Measurements from ENCODE around the gene TJAP1. TPM values are rescaled to one million over a fixed set of nuclear protein-coding genes. Genes with fewer than 3 reads are reported as not detected.

The TJAP1 gene
- total and polyA plus RNA-seq, 2 donors (not counting 1 experiment from before 2014, with no cell fraction given) = 8.9 to 18.9 TPM

- Histone ChIP-seq H3K27ac (ENCODE audit: insufficient read depth, low read length) (peak within 1 kb of the TSS; percentile 86), H4K20me1 (ENCODE audit: control insufficient read depth, extremely low read depth, insufficient read depth, low read length) (no peaks in the 10 kb centered on the region), H2AFZ (ENCODE audit: low read length) (peak within 1 kb of the TSS; percentile 98), H3K36me3 (ENCODE audit: control insufficient read depth, insufficient read depth, low read length) (peaks cover 36% of the 10 kb centered on the region), H3K4me2 (ENCODE audit: extremely low read depth, insufficient read depth, low read length) (peak within 1 kb of the TSS; percentile 99), H3K4me1 (ENCODE audit: control insufficient read depth, extremely low read depth, insufficient read depth, low read length) (peaks cover 11% of the 10 kb centered on the region), H3K79me2 (ENCODE audit: control insufficient read depth, insufficient read depth, low read length) (peaks cover 49% of the 10 kb centered on the region), H3K27me3 (ENCODE audit: control insufficient read depth, insufficient read depth, low read length) (no peaks in the 10 kb centered on the region), H3K9me3 (ENCODE audit: control insufficient read depth, insufficient read depth, low read depth, low read length) (no peaks in the 10 kb centered on the region), H3K9ac (ENCODE audit: insufficient read depth, low read length) (peak within 1 kb of the TSS; percentile 87), H3K4me3 (replicated peaks in 1 of 4; ENCODE audit: control extremely low read depth in 1 of 4, insufficient read depth in 1 of 4, low read depth in 3 of 4, low read length in 4 of 4) (peak within 1 kb of the TSS; percentile 74 to 99 (median 90))
- TF ChIP-seq CTCF (conservative IDR thresholded peaks at IDR 0.05 in 1 of 2, IDR thresholded peaks at IDR 0.05 in 1 of 2; ENCODE audit: low read depth in 1 of 2, low read length in 2 of 2) (no peak), EZH2 (IDR thresholded peaks at IDR 0.05; ENCODE audit: low read length, missing control alignments) (no peak)
- peak; percentile 94 to 99 for DNase-seq (ENCODE audit: low read depth in 2 of 2)
Measured at GRCh38 chr6:43516697-43517504, 39.5 kb downstream of the TJAP1 start, which contains the start of the genes POLR1C and YIPF3. Gene POLR1C (plus strand): TSS chr6:43517089. CDS start chr6:43517110, 21 bp downstream. Gene YIPF3 (minus strand): TSS chr6:43516926. CDS start chr6:43516807, 119 bp downstream.

- Histone ChIP-seq H3K27ac (ENCODE audit: insufficient read depth, low read length) (peak overlapping the region; percentile 86), H2AFZ (ENCODE audit: low read length) (peak overlapping the region; percentile 98), H3K9me3 (ENCODE audit: control insufficient read depth, insufficient read depth, low read depth, low read length) (no peaks in the 10 kb centered on the region), H3K4me2 (ENCODE audit: extremely low read depth, insufficient read depth, low read length) (peak overlapping the region; percentile 99), H3K79me2 (ENCODE audit: control insufficient read depth, insufficient read depth, low read length) (peaks cover 49% of the 10 kb centered on the region), H4K20me1 (ENCODE audit: control insufficient read depth, extremely low read depth, insufficient read depth, low read length) (no peaks in the 10 kb centered on the region), H3K27me3 (ENCODE audit: control insufficient read depth, insufficient read depth, low read length) (no peaks in the 10 kb centered on the region), H3K4me1 (ENCODE audit: control insufficient read depth, extremely low read depth, insufficient read depth, low read length) (peaks cover 11% of the 10 kb centered on the region), H3K9ac (ENCODE audit: insufficient read depth, low read length) (peak overlapping the region; percentile 87), H3K4me3 (replicated peaks in 1 of 4; ENCODE audit: control extremely low read depth in 1 of 4, insufficient read depth in 1 of 4, low read depth in 3 of 4, low read length in 4 of 4) (peak overlapping the region; percentile 74 to 99 (median 90)), H3K36me3 (ENCODE audit: control insufficient read depth, insufficient read depth, low read length) (peaks cover 38% of the 10 kb centered on the region)
- TF ChIP-seq EZH2 (IDR thresholded peaks at IDR 0.05; ENCODE audit: low read length, missing control alignments) (no peak), CTCF (conservative IDR thresholded peaks at IDR 0.05 in 1 of 2, IDR thresholded peaks at IDR 0.05 in 1 of 2; ENCODE audit: low read depth in 1 of 2, low read length in 2 of 2) (no peak)
- peak in 1 of 2 donors; percentile 11 for DNase-seq (ENCODE audit: low read depth in 2 of 2)
Measured at GRCh38 chr6:43517505-43518357, 40.4 kb downstream of the TJAP1 start.

- no peak for TF ChIP-seq CTCF (conservative IDR thresholded peaks at IDR 0.05 in 1 of 2, IDR thresholded peaks at IDR 0.05 in 1 of 2; ENCODE audit: low read depth in 1 of 2, low read length in 2 of 2)
- no peak for TF ChIP-seq EZH2 (IDR thresholded peaks at IDR 0.05; ENCODE audit: low read length, missing control alignments)
- Histone ChIP-seq H3K27me3 (ENCODE audit: control insufficient read depth, insufficient read depth, low read length) (no peaks in the 10 kb centered on the region), H3K4me2 (ENCODE audit: extremely low read depth, insufficient read depth, low read length) (no peak overlapping the region), H3K27ac (ENCODE audit: insufficient read depth, low read length) (no peak overlapping the region), H3K9me3 (ENCODE audit: control insufficient read depth, insufficient read depth, low read depth, low read length) (no peaks in the 10 kb centered on the region), H3K4me1 (ENCODE audit: control insufficient read depth, extremely low read depth, insufficient read depth, low read length) (peaks cover 11% of the 10 kb centered on the region), H2AFZ (ENCODE audit: low read length) (no peak overlapping the region), H3K4me3 (replicated peaks in 1 of 4; ENCODE audit: control extremely low read depth in 1 of 4, insufficient read depth in 1 of 4, low read depth in 3 of 4, low read length in 4 of 4) (no peak overlapping the region), H3K36me3 (ENCODE audit: control insufficient read depth, insufficient read depth, low read length) (peaks cover 43% of the 10 kb centered on the region), H3K79me2 (ENCODE audit: control insufficient read depth, insufficient read depth, low read length) (peaks cover 42% of the 10 kb centered on the region), H4K20me1 (ENCODE audit: control insufficient read depth, extremely low read depth, insufficient read depth, low read length) (no peaks in the 10 kb centered on the region), H3K9ac (ENCODE audit: insufficient read depth, low read length) (no peak overlapping the region)
- DNase-seq (ENCODE audit: low read depth in 2 of 2) = no peak
Measured at GRCh38 chr6:43520097-43520496, 42.7 kb downstream of the TJAP1 start.

Measured in fibroblast of lung (primary cell).